Right lobe of liver (tissue), 4 donors: Measurements from ENCODE around the gene HESX1.

ENCODE experiments used
- CTCF ChIP-seq, 4 donors: fragments of 200-600 bp in 3 of 4; fragments of 450-650 bp in 1 of 4; IDR thresholded peaks; one replicate each; pipeline versions ENCODE4 v1.5.1 to v1.8.0; 2016 to 2022; ENCODE audit warnings: antibody characterized with exemption in 4 of 4, mild to moderate bottlenecking in 2 of 4
- POLR2A ChIP-seq: fragments of 450-650 bp; IDR thresholded peaks from one replicate; pipeline ENCODE4 v1.6.1; 2017; ENCODE audit warnings: antibody characterized with exemption, mild to moderate bottlenecking
- donor health status: DM: no; HTN: no; CAD: no.
- donor health status: DM: no; HTN: no; CAD: no.
- donor health status: DM: no; HTN: yes; CAD: no.

DNA sequence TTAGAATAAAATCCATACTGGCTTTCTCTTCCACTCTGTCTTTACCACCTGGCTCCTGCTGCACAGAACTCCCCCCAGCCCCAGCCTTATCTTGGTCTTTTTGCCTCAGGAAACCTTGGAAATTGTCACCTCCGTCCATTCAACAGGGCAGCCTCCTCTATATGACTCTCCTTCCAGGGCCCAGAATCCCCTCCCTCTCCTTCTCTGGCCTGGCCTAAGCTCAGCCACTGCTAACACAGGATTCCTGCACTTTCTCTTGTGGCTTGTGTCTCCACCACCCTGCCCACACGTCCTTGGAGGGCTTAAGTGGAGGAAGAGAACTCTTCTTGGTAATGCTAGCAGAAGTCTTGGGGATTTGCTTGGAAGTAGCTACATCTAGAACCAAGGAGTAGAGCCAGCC is 33.1 kb downstream of the HESX1 start:
- TF ChIP-seq POLR2A (no peak), CTCF (IDR thresholded peaks at IDR 0.05) (no peak)
